ENCODE data around the gene PLSCR2.

- no peak for TF ChIP-seq YY1 (IDR thresholded peaks at IDR 0.05; ENCODE audit: insufficient read depth, insufficient read length)
- no peak for TF ChIP-seq ZNF274 (IDR thresholded peaks at IDR 0.05; ENCODE audit: low read depth, low read length)
Measured at GRCh38 chr3:146485297-146485696, 15.9 kb upstream of the PLSCR2 start.

Data from NT2/D1 (cell line).